Measurements from ENCODE around the gene UNC45A.
A peak's percentile ranks its signal among the peaks of the same experiment; 100 is the strongest.

The UNC45A gene

DNA sequence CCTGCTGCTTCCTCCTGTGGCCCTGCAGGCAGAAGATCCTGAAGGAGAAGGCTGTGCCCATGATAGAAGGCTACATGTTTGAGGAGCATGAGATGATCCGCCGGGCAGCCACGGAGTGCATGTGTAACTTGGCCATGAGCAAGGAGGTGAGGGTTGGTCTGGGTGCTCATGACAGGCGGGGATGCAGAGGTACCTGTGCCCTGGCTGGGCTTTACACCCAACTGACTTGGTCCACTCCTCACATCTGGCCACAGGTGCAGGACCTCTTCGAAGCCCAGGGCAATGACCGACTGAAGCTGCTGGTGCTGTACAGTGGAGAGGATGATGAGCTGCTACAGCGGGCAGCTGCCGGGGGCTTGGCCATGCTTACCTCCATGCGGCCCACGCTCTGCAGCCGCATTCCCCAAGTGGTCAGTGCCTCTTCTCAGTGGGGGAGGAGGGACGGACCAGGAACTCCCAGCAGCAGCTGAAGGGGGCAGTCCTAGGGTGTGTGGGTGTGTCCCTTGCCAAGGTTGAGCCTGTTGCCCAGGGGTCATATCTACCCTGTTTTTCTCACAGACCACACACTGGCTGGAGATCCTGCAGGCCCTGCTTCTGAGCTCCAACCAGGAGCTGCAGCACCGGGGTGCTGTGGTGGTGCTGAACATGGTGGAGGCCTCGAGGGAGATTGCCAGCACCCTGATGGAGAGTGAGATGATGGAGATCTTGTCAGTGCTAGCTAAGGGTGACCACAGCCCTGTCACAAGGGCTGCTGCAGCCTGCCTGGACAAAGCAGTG, 18.0 kb downstream of the UNC45A start:
- Histone ChIP-seq H3K27ac (no peak overlapping the region), H3K36me3 (ENCODE audit: control insufficient read depth, insufficient read depth, low read length) (no peaks in the 10 kb centered on the region), H3K9me3 (ENCODE audit: control insufficient read depth, low read length) (no peaks in the 10 kb centered on the region), H2AFZ (no peak overlapping the region), H3K27me3 (ENCODE audit: control insufficient read depth, insufficient read depth, low read length) (no peaks in the 10 kb centered on the region), H3K9ac (no peak overlapping the region), H3K4me3 (ENCODE audit: low read depth, low read length) (no peak overlapping the region), H3K4me1 (peaks cover 2% of the 10 kb centered on the region), H3K79me2 (no peaks in the 10 kb centered on the region), H3K4me2 (ENCODE audit: low read length) (no peak overlapping the region)
- TF ChIP-seq, protein P1, sequence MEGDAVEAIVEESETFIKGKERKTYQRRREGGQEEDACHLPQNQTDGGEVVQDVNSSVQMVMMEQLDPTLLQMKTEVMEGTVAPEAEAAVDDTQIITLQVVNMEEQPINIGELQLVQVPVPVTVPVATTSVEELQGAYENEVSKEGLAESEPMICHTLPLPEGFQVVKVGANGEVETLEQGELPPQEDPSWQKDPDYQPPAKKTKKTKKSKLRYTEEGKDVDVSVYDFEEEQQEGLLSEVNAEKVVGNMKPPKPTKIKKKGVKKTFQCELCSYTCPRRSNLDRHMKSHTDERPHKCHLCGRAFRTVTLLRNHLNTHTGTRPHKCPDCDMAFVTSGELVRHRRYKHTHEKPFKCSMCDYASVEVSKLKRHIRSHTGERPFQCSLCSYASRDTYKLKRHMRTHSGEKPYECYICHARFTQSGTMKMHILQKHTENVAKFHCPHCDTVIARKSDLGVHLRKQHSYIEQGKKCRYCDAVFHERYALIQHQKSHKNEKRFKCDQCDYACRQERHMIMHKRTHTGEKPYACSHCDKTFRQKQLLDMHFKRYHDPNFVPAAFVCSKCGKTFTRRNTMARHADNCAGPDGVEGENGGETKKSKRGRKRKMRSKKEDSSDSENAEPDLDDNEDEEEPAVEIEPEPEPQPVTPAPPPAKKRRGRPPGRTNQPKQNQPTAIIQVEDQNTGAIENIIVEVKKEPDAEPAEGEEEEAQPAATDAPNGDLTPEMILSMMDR (IDR thresholded peaks at IDR 0.05) = no peak

DNA sequence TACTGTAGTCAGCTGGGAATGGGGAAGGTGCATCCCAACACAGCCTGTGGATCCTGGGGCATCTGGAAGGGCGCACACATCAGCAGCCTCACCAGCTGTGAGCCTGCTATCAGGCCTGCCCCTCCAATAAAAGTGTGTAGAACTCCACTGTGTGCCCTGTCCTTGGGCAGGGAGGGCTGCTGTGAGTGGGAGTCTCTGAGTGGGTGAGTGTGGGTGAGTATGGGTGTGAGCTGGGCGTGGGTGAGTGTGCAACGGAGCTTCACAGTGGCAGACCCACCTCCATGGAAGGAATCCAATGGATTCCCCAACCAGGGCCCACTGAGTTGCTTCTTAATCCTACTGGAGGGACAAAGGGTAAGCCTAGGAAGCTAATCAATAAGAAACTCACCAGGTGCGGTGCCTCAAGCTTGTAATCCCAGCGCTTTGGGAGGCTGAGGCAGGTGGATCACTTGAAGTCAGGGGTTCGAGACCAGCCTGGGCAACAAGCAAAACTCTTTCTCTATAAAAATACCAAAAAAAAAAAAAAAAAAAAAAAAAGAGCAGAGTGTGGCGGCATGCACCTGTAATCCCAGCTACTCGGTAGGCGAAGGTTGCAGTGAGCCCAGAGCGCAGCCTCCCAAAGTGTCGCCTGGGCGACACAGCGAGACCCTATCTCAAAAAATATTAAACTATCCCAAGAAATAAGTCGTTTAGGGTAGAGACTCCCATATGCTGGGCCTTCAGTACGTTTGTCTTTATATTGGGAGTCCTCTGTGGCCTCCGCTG, 19.0 kb downstream of the UNC45A start:
- Histone ChIP-seq H3K4me3 (ENCODE audit: low read depth, low read length) (peak overlapping the region; percentile 92), H3K27me3 (ENCODE audit: control insufficient read depth, insufficient read depth, low read length) (no peaks in the 10 kb centered on the region), H3K36me3 (ENCODE audit: control insufficient read depth, insufficient read depth, low read length) (no peaks in the 10 kb centered on the region), H3K27ac (peak overlapping the region; percentile 74), H3K9me3 (ENCODE audit: control insufficient read depth, low read length) (no peaks in the 10 kb centered on the region), H3K4me1 (peaks cover 2% of the 10 kb centered on the region), H3K4me2 (ENCODE audit: low read length) (peak overlapping the region; percentile 95), H2AFZ (peak overlapping the region; percentile 98), H3K9ac (no peak overlapping the region), H3K79me2 (no peaks in the 10 kb centered on the region)
- TF ChIP-seq, protein P1 (IDR thresholded peaks at IDR 0.05) = no peak

DNA sequence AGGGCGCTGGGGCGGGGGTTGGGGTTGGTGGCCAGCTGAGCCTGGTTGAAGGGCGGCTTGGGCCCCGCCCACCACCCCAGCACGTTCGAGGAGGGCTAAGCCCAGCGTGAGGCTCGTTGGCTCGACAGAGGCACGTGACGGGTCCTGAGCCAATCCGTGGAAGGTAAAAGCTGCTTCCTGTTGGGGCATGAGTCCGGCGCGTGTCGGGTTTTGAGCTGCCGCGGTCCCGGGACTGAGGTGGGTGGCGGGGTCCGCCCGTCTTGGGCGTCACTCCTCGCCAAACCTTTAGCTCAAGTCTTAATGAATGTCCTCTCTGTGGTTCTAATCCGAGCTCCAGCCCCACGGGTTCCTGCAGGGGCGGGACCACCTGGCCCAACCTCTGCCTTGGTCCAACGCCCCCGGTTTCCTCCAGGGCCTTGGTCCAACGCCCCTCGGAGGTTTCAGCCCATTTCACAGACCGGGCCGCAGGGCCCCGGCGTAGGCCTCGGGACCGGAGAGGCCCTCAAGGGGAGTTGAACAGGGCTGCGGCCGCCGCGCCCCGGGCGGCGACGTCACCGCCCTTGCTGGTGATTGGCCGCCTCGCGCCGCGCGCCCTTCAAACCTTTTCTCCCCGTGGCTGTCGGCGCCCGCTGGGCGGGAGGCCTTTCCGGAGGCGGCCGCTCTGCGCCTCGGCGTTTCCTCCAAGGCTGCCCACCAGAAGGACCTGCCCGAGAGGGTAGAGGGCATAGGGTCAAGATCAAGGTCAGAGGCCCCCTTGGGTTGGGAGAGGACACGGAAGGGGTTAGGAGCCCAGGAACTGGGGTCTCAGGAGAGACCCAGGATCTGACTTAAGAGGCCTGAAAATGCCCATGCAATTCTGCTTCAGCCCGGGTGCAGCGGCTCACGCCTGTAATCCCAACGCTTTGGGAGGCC, 19.9 kb downstream of the UNC45A start, which contains the start of gene RCCD1:
Gene RCCD1 (plus strand): TSS at position 173 of the 912 bp plus-strand sequence. CDS start 1,851 bp downstream, outside the sequence.
- no peaks in the 10 kb centered on the region for H3K27me3 ChIP-seq (ENCODE audit: control insufficient read depth, insufficient read depth, low read length)
- peak within 1 kb of the TSS; percentile 98 for H2AFZ ChIP-seq
- H3K79me2 ChIP-seq = no peaks in the 10 kb centered on the region
- no peaks in the 10 kb centered on the region for H3K9me3 ChIP-seq (ENCODE audit: control insufficient read depth, low read length)
- H3K36me3 ChIP-seq (ENCODE audit: control insufficient read depth, insufficient read depth, low read length) = no peaks in the 10 kb centered on the region
- TF ChIP-seq, protein P1 (IDR thresholded peaks at IDR 0.05) = no peak
- H3K4me3 ChIP-seq (ENCODE audit: low read depth, low read length) = peak within 1 kb of the TSS; percentile 92
- H3K4me2 ChIP-seq (ENCODE audit: low read length) = peak within 1 kb of the TSS; percentile 95
- H3K27ac ChIP-seq = peak within 1 kb of the TSS; percentile 74
- no peak within 1 kb of the TSS for H3K9ac ChIP-seq
- H3K4me1 ChIP-seq = peaks cover 2% of the 10 kb centered on the region

DNA sequence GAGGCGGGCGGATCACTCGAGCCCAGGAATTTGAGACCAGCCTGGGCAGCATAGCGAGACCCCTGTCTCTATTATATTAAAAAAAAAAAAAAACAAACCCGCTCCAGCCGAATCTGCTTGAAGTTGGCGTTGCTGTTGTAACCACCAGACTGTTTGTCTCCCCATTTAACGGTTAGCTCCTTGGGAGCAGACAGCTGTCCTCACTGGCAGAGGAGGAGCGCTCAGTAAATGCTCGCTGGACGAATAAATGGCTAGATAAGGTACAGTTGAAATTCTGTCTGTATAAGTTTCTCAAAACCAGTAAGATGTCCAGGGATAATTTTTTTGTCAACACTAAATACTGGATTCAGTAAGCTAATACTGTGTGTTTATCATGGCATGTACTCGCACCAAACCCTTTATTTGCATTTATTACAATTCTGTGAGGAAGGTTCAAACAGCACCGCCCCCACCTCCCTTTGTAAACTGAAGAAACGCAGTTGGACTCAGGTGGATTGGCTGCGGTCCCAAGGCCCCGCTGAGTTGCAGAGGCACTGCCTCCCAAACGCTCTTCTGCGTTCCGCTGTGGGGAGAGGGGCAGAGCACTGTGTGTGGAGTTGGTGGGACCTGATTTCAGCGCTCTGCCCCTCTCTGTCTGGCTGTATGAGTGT, 20.7 kb downstream of the UNC45A start:
- H3K4me3 ChIP-seq (ENCODE audit: low read depth, low read length) = no peak overlapping the region
- peak overlapping the region; percentile 95 for H3K4me2 ChIP-seq (ENCODE audit: low read length)
- no peaks in the 10 kb centered on the region for H3K9me3 ChIP-seq (ENCODE audit: control insufficient read depth, low read length)
- H3K79me2 ChIP-seq = no peaks in the 10 kb centered on the region
- TF ChIP-seq, protein P1 (IDR thresholded peaks at IDR 0.05) = no peak
- no peak overlapping the region for H3K9ac ChIP-seq
- no peaks in the 10 kb centered on the region for H3K36me3 ChIP-seq (ENCODE audit: control insufficient read depth, insufficient read depth, low read length)
- H3K27me3 ChIP-seq (ENCODE audit: control insufficient read depth, insufficient read depth, low read length) = no peaks in the 10 kb centered on the region
- no peak overlapping the region for H2AFZ ChIP-seq
- peaks cover 2% of the 10 kb centered on the region for H3K4me1 ChIP-seq
- no peak overlapping the region for H3K27ac ChIP-seq
